A673 (cell line): Measurements from ENCODE around the gene COA6. TPM values are rescaled to one million over a fixed set of nuclear protein-coding genes. Genes with fewer than 3 reads are reported as not detected.

ENCODE experiments used
- BruUV-seq: library from RNA; stranded (reverse); fragments of 400-500 nt; replicated peaks from 2 replicates; lab custom pipeline; 2021; lab: Mats Ljungman, UMichigan
- CTCF ChIA-PET: fragments of 300-600 bp; sonication (Branson Sonifier 250); formaldehyde crosslinking; loops from one replicate; lab custom pipeline; 2022; ENCODE audit warnings: antibody characterized with exemption; lab: Charles Lee
- POLR2A ChIA-PET: fragments of 300-600 bp; sonication (Branson Sonifier 250); formaldehyde crosslinking; loops from one replicate; lab custom pipeline; 2022; ENCODE audit warnings: antibody characterized with exemption; ENCODE audit not compliant: low non-redundant PET; lab: Charles Lee
- DNase-seq: peaks from one replicate; pipeline ENCODE4 v3.0.0-alpha.2; 2015; ENCODE audit warnings: low spot score
- H3K27ac ChIP-seq: fragments of 200-600 bp; sonication (generic); 2 replicates; pipeline ENCODE4 v1.5.1; 2016; ENCODE audit warnings: mixed run types, low read depth, mild to moderate bottlenecking, mixed read lengths, antibody characterized with exemption, low read length; ENCODE audit not compliant: poor library complexity, severe bottlenecking
- H3K27me3 ChIP-seq: fragments of 200-600 bp; sonication (generic); replicated peaks from 2 replicates; pipeline ENCODE4 v1.6.1; 2017; ENCODE audit warnings: mixed run types, low read depth, mild to moderate bottlenecking, mixed read lengths, antibody characterized with exemption, low read length; ENCODE audit not compliant: insufficient read depth, poor library complexity
- H3K36me3 ChIP-seq: fragments of 200-600 bp; sonication (generic); 2 replicates; pipeline ENCODE4 v1.6.1; 2016; ENCODE audit warnings: mixed run types, mild to moderate bottlenecking, mixed read lengths, antibody characterized with exemption, low read length; ENCODE audit not compliant: insufficient read depth, poor library complexity, severe bottlenecking
- H3K4me1 ChIP-seq: fragments of 200-600 bp; sonication (generic); 2 replicates; pipeline ENCODE4 v1.6.1; 2017; ENCODE audit warnings: mixed run types, mild to moderate bottlenecking, mixed read lengths, antibody characterized with exemption, low read length; ENCODE audit not compliant: insufficient read depth, poor library complexity, severe bottlenecking
- H3K4me3 ChIP-seq: fragments of 200-600 bp; sonication (generic); 2 replicates; pipeline ENCODE4 v1.5.1; 2016; ENCODE audit warnings: low read depth, mixed run types, mild to moderate bottlenecking, mixed read lengths, low read length; ENCODE audit not compliant: poor library complexity, severe bottlenecking
- H3K9me3 ChIP-seq: fragments of 200-600 bp; sonication (generic); 2 replicates; pipeline ENCODE4 v1.6.1; 2016; ENCODE audit warnings: mixed run types, low read depth, mild to moderate bottlenecking, mixed read lengths, antibody characterized with exemption, low read length; ENCODE audit not compliant: poor library complexity, severe bottlenecking
- EZH2 ChIP-seq: fragments of 200-600 bp; sonication (generic); IDR thresholded peaks from 2 replicates; pipeline ENCODE4 v1.6.1; 2017; ENCODE audit warnings: borderline replicate concordance, low read depth, mild to moderate bottlenecking, mixed read lengths, antibody characterized with exemption, low read length; ENCODE audit not compliant: poor library complexity, severe bottlenecking
- intact Hi-C: fragments of 100-400 bp; cut with micrococcal nuclease; formaldehyde crosslinking; loops from one replicate; pipeline ENCODE4 v1.10.0; 2022; ENCODE audit not compliant: unreplicated experiment
- total RNA-seq: library from RNA; stranded (reverse); gene quantifications from 2 replicates; pipeline ENCODE4 v1.2.3, GENCODE V29; 2021
- TF ChIP-seq, protein P1 (sequence below): fragments of 300-800, 200-600 bp; sonication (generic); conservative IDR thresholded peaks from 2 replicates; pipeline ENCODE4 v1.5.1; 2017; ENCODE audit warnings: low read depth, mild to moderate bottlenecking, antibody characterized with exemption, low read length, moderate library complexity, mixed read lengths

Gene COA6
- total RNA-seq, 1 experiment from 2014 or later = 88.4 TPM

DNA sequence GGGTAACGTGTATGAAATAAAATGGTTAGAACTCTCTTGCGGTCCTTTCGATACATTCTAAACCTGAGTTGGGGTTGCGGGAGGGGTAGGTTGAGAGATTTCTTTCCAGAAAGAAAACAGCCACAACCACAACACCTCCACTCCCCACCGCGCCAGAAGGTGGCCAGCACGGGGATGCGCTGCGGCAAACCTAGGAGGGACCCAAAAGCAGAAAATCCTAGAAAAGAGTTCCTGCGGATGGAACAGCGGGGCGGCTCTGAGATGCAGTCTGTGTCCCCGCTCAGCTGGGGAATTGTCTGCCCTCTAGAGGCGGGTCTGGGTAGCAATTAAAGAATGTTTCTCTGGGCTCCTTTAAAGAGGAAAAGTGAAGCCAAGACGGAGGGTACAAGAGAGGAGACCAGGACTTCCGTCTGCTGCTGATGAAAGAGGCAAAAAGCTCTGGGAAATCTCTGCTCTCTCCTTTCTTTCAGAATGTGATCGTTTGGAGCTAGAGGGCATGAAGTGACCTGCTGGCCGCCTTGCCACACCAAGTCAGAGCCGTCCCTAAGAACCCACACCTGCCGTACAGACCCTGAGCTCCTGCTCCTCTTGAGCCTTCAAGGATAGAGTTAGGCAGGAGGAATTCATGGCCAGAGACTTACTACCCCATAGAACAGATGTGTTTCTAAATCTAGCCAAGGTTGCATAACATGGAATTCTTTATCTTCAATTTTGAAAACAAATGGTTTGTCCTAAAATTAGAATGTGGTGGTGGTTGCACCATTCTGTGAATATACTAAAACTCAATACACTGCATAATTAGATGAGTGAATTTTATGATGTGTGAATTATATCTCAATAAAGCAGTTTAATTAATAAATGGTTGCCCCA, 46.5 kb upstream of the COA6 start:
- Histone ChIP-seq H3K4me3 (no peak overlapping the region), H3K36me3 (no peaks in the 10 kb centered on the region), H3K27ac (no peak overlapping the region), H3K4me1 (peaks cover 5% of the 10 kb centered on the region), H3K27me3 (no peaks in the 10 kb centered on the region), H3K9me3 (no peaks in the 10 kb centered on the region)
- CTCF ChIA-PET = interaction anchor here (1.0 to 1.8 kb wide), 2 partner anchors 17 to 114 kb away, joined by 4 to 9 read pairs; no protein-coding TSS in a partner anchor
- POLR2A ChIA-PET = no interaction called here
- BruUV-seq = no TSS peak
- TF ChIP-seq, protein P1, sequence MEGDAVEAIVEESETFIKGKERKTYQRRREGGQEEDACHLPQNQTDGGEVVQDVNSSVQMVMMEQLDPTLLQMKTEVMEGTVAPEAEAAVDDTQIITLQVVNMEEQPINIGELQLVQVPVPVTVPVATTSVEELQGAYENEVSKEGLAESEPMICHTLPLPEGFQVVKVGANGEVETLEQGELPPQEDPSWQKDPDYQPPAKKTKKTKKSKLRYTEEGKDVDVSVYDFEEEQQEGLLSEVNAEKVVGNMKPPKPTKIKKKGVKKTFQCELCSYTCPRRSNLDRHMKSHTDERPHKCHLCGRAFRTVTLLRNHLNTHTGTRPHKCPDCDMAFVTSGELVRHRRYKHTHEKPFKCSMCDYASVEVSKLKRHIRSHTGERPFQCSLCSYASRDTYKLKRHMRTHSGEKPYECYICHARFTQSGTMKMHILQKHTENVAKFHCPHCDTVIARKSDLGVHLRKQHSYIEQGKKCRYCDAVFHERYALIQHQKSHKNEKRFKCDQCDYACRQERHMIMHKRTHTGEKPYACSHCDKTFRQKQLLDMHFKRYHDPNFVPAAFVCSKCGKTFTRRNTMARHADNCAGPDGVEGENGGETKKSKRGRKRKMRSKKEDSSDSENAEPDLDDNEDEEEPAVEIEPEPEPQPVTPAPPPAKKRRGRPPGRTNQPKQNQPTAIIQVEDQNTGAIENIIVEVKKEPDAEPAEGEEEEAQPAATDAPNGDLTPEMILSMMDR = peak; percentile 90
- no peak for TF ChIP-seq EZH2
- intact Hi-C loops = loop anchor here (2.0 to 5.0 kb wide), 2 partner anchors 172 to 199 kb away; no protein-coding TSS in a partner anchor
- DNase-seq = peak; percentile 85

DNA sequence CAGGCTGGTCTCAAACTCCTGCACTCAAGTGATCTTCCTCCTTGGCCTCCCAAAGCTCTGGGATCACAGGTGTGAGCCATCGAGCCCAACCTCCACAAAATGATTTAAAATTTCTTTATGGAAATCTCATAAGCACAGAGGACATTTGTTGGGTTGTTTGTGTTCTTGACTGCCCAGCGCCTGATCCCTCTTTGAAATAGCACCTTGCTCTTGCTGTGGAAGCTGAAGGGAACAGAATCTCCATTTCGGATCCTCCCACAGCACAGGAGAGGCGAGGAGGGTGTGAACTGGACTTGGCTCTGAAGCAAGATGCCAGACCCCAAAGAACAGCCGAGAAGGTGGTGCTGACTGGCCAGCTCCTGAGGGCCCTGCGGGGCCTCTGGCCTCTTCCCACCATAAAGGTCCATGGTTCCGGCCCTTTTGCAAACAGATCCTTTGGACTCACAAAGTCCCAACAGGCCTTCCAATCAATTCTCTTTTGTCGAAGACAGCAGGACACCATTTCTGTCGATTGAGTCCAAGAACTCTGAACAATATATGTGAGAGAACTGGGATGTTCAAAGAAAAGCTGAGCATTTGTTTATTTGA, 45.6 kb upstream of the COA6 start:
- no TSS peak for BruUV-seq
- POLR2A ChIA-PET = no interaction called here

DNA sequence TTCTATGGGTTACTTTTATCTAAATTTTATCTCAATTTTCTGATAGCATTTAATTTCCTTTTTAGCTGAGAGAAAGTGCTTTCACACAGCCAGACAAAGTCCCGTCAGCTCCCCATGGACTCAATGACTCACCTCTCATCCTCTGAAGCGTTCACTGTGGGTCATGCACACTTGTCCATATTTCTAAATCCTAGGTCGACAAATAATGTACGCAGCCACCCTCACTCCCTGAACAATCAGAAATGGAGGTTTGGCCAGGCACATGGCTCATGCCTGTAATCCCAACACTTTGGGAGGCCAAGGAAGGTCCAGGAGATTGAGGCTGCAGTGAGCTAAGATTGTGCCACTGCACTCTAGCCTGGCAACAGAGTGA, 42.4 kb upstream of the COA6 start:
- CTCF ChIA-PET = no interaction called here

More for the DNA sequence above, 45.6 kb upstream of the COA6 start:
- Histone ChIP-seq H3K4me3 (no peak overlapping the region), H3K36me3 (no peaks in the 10 kb centered on the region), H3K27ac (no peak overlapping the region), H3K4me1 (peaks cover 5% of the 10 kb centered on the region), H3K9me3 (no peaks in the 10 kb centered on the region), H3K27me3 (no peaks in the 10 kb centered on the region)
- DNase-seq = no peak
- intact Hi-C loops = loop anchor here (2.0 to 5.0 kb wide), 2 partner anchors 173 to 200 kb away; no protein-coding TSS in a partner anchor
- CTCF ChIA-PET = interaction anchor here (0.6 kb wide), 1 partner anchor 8 kb away, joined by 3 read pairs; no protein-coding TSS in a partner anchor
- TF ChIP-seq, protein P1 = no peak
- no peak for TF ChIP-seq EZH2

More for the DNA sequence above, 42.4 kb upstream of the COA6 start:
- Histone ChIP-seq H3K4me3 (no peak overlapping the region), H3K4me1 (peaks cover 5% of the 10 kb centered on the region), H3K27ac (no peak overlapping the region), H3K9me3 (peaks cover 4% of the 10 kb centered on the region), H3K36me3 (no peaks in the 10 kb centered on the region), H3K27me3 (no peaks in the 10 kb centered on the region)
- BruUV-seq = no TSS peak
- intact Hi-C loops = no loop called here
- TF ChIP-seq EZH2 = no peak
- TF ChIP-seq, protein P1 = no peak
- no peak for DNase-seq
- POLR2A ChIA-PET = no interaction called here
